22Rv1 (cell line): Measurements from ENCODE around the gene TAF3.

Experiments
- H3K27ac ChIP-seq: fragments of 450-650 bp; 2 replicates; pipeline ENCODE4 v1.5.1; 2017
- ZFX ChIP-seq: fragments of 450-650 bp; IDR thresholded peaks from 2 replicates; pipeline ENCODE4 v1.6.1; 2017; ENCODE audit warnings: antibody characterized with exemption, borderline replicate concordance
- TF ChIP-seq, protein P1 (sequence below): fragments of 450-650 bp; IDR thresholded peaks from 2 replicates; pipeline ENCODE4 v1.5.1; 2017; ENCODE audit warnings: mild to moderate bottlenecking

TAF3 gene

DNA sequence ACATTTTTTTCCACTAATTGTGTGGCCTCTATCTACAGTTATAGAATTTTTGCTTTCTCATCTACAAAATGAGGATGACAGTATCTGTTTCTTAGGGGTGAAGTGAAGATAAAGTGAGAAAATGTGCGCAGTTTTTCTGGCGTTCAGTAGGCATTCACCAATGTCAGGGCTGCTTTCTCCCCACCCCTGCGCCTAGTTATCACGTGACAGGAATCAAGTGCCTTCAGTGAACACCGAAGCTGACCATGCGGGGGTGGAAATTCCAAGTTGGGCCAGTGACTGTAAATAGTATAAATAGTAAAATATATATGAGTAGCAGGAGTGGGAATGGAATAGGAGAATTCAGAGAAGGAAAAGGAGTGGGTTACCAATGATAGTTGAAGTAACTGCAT is 77.4 kb downstream of the TAF3 start:
- no peak for TF ChIP-seq ZFX
- TF ChIP-seq, protein P1, sequence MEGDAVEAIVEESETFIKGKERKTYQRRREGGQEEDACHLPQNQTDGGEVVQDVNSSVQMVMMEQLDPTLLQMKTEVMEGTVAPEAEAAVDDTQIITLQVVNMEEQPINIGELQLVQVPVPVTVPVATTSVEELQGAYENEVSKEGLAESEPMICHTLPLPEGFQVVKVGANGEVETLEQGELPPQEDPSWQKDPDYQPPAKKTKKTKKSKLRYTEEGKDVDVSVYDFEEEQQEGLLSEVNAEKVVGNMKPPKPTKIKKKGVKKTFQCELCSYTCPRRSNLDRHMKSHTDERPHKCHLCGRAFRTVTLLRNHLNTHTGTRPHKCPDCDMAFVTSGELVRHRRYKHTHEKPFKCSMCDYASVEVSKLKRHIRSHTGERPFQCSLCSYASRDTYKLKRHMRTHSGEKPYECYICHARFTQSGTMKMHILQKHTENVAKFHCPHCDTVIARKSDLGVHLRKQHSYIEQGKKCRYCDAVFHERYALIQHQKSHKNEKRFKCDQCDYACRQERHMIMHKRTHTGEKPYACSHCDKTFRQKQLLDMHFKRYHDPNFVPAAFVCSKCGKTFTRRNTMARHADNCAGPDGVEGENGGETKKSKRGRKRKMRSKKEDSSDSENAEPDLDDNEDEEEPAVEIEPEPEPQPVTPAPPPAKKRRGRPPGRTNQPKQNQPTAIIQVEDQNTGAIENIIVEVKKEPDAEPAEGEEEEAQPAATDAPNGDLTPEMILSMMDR, result no peak
- no peak overlapping the region for H3K27ac ChIP-seq

DNA sequence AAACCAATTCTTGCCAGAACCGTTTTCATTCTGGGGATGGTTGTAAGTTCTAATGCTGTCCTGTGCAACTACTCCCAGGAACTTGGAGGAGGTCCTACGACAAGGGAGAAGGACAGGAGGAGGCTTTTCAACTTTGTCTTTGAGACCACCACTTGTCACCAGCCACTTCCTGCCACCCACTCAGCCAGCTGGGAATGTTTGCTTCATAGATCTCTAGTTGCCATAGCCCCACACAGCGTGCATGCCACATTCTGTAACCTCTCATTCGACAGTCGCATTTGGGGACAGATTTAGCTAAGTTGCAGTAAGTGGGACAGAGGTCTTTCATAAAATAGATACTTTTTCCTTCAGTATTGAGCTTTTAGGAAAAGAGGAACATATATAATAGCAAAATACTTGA is 78.0 kb downstream of the TAF3 start:
- TF ChIP-seq, protein P1, result no peak
- no peak for TF ChIP-seq ZFX
- H3K27ac ChIP-seq, result no peak overlapping the region

DNA sequence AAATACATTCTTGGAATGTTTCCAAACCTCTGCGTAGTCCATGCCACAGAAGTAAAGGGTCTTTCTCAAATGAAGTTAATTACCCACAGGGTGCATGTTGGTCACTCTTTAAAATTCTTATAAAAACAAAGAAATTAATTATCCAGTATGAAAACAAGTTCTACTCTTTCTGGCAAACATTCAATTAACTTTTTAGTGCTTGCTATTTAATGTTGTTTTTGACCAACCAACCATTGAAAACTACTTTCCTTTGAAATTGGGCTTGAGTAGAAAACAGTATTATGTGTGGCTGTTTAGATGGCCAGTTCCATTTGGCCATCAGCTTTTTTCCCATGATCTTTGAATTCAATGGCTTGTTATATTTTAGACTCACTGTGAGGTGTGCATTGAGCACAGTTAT is 83.0 kb downstream of the TAF3 start:
- no peak for TF ChIP-seq ZFX
- TF ChIP-seq, protein P1, result no peak
- H3K27ac ChIP-seq, result no peak overlapping the region

DNA sequence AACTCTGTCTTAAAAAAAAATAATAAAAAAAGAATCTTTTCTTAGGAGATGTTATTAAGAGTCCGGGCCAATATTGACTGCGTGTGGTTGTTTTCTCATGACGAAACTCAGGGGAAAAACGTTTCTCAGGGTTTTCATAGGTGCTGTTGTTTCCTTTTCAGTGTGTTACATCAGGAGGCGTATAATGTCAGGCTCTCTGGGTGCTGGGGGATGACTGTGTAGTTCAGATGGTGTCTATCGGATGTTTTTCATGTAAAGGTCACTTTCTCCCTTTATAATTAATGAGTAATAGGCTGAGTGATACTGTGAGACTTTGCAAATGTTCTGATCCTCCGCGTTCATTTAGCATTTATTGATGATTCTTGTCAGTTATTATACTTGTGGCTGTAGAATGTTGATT is 84.1 kb downstream of the TAF3 start:
- H3K27ac ChIP-seq, result no peak overlapping the region
- TF ChIP-seq, protein P1, result no peak
- TF ChIP-seq ZFX, result no peak

DNA sequence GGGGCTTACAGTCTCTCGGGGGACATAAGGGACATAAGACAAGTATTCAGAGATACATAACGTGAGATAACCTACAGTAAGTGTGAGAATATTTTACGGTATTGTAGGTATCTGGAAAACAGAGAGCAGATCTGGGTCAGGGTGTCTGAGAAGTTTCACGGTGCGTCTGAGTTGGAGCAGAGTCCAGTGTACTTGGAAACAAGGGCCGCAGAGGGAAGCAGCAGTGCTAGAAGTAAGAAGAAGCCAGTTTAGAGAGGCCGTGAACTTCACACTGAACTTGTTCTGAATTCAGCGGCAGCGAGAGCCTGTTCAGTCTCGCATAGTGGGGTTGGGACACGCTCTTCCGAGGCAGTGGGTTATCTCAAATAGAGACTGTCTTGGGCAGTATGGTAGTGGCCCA is 85.5 kb downstream of the TAF3 start:
- H3K27ac ChIP-seq, result no peak overlapping the region
- no peak for TF ChIP-seq ZFX
- TF ChIP-seq, protein P1, result no peak

DNA sequence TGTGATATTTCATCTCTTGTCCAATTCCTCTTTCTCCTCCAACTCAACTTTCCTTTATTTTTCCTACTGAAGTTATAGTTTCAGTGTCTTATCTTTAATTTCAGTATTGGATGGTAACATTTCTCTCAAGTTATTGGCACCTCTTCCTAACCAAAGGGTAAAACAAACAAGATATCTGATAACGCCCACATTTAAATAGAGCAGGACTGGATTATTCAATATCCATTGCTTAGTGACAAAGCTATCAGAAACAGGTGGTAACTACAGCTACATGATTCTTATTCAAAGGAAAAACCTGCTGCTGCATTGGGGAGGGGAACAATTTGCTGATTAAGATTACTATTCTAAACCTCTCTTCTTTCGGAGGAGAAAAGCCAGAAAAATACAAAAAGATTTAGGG is 87.8 kb downstream of the TAF3 start:
- TF ChIP-seq, protein P1, result no peak
- TF ChIP-seq ZFX, result no peak
- H3K27ac ChIP-seq, result no peak overlapping the region

DNA sequence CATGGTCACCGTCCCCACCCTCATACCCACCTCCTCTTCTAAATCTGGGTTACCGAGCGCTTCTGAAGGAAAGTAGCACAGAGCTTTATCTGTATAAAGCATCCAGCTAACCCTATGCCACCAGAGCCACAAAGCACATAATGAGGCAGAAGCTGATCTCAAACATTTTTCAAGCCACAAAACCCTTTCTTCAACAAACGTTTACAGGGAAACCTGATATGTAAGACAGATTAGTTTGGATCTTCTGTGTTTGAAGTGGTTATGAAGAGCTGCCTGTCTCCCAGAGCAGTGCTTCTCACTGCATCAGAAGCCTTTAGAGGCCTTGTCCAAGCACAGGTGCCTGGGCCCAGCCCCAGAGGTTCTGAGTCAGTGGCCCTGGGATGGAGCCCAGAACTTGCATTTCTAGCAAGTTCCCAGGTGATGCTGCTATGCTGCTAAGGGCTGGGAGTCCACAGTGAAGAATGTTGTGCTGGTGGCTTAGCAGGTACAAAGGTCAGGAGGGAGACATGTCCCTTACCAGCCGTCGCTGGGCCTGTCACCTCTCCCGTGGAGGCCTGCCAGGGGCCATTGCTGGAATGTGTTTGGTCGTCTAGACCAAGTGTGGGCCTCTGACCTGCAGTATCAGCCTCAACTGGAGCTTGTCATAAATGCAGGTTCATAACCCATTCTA is 90.4 kb downstream of the TAF3 start:
- TF ChIP-seq, protein P1, result no peak
- TF ChIP-seq ZFX, result no peak
- no peak overlapping the region for H3K27ac ChIP-seq
